NCI-H128 (cell line): Measurements from ENCODE around the gene TRAF2.
A peak's percentile ranks its signal among the peaks of the same experiment; 100 is the strongest.

Experiments used
- DNase-seq: peaks from one replicate; lab custom pipeline; 2025; ENCODE audit not compliant: unreplicated experiment; lab: John Stamatoyannopoulos, UW

Gene TRAF2

DNA sequence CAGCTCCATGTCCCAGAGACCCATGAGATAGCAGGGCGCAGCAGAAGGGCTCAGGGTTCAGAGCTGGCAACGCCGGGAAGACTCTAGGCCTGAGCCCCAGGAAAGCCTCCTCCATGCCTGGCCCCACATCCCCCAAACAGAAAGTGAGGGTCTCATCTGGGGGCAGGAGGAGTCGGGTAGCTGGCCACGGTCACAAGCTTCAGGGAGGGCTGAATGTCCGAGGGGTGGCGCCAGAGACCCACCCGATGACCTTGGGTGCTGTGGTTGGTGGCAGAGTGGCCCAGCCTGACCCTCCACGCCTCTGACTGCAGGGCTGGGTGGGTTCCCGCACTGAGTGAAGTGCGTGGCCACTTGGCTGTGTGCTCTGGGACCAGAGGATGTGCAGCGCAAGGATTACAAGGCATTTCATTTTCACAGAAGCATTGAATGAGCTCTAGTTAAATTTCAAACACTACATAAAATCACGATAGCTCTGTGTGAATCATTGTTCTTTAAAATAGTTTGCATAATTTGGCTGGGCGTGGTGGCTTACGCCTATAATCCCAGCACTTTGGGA is 61.7 kb downstream of the TRAF2 start:
- no peak for DNase-seq

DNA sequence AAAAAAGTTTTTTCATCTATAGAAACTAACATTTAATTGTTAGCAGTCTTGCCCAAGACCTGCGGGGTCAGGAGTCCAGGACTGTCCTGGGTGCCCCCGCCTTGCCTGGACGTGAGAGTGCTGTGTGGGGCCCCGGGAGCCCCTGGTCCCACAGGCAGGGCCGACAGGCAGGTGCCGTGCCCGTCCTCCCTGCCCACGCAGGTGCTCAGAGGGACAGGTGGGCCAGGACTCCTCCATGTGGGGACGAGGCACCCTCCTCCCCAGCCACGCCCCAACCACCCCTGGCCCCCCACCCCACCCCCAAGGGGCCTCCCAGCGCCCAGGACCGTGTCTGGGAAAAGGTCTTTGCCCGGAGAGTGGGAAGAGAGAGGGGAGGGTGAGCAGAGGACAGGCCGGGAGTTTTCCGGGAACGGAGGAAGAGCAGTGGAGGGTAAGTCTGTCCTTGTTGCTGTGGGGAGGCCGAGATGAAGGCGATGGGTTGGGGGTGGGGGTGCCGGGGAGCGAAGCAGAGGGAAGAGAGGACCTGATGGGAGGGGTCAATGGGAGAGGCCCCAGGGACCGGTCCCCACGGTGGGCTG is 63.0 kb downstream of the TRAF2 start:
- no peak for DNase-seq

DNA sequence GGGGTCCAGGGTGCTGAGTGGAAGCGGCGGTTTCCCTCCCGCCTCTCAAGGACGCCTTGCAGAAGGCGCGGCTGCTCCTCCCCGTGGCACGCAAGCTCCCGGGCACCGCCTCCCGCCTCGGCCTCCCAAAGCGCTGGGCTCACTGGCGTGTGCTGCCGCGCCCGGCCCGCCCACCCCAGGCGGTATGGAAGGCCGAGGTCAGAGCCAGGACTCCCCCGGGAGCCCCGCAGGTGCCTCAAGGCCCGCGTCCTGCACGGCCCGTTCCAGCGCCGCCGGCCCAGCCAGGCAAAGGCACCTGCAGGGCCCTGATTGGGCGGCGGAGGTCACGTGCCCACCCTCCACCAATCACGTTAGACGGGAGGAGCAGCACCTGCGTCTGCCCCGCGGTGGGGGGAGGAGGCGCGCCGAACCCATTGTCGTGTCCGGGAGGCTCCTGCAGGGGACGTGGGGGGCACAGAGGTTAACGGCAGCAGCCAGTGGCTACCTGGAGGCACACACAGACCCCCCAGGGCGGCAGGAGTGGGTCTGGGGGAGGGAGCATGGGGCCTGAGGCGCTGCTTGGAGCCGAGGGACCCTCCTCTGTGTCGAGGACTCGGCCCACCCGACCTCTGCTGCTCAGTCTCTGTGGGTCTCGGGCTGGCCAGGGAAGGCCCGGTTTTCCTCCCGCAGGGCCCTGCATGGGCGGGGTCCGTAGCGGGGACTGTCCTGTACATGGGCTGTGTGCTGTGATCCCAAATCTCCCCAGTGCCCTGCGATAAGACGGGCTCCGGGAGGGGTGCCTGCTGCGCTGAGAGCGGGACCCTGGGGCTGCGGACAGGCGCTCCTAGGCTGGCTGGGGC is 63.7 kb downstream of the TRAF2 start:
- DNase-seq = peak; percentile 93

DNA sequence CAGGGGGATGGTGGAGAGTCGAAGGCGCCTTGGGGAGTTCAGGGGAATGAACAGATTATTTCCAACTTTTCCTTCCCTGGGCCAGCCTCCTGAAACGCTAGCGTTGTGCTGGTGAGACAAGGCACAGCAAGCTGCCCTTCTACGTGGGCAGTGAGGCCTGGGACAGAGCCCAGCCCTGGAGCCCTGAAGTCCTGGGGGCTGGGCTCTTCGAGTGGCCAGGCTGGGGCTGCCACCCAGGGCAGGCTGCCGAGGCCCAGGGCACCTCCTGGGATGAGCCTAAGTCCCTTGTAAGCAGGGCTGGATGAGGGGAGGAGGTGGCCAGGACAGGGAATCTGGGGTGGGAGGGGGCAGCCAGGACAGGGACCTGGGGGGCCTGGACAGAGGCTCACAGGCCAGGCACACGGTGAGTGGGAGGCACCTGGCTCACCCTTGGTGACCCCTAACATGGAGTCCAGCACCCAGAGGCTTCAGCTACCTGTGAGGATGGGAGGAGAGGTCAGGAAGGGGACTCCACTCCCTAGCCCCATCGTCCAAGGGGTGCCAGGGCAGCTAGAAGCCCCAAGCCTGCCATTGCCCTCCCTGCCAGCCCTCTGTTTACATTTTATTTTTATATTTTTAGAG is 64.5 kb downstream of the TRAF2 start:
- DNase-seq = no peak

DNA sequence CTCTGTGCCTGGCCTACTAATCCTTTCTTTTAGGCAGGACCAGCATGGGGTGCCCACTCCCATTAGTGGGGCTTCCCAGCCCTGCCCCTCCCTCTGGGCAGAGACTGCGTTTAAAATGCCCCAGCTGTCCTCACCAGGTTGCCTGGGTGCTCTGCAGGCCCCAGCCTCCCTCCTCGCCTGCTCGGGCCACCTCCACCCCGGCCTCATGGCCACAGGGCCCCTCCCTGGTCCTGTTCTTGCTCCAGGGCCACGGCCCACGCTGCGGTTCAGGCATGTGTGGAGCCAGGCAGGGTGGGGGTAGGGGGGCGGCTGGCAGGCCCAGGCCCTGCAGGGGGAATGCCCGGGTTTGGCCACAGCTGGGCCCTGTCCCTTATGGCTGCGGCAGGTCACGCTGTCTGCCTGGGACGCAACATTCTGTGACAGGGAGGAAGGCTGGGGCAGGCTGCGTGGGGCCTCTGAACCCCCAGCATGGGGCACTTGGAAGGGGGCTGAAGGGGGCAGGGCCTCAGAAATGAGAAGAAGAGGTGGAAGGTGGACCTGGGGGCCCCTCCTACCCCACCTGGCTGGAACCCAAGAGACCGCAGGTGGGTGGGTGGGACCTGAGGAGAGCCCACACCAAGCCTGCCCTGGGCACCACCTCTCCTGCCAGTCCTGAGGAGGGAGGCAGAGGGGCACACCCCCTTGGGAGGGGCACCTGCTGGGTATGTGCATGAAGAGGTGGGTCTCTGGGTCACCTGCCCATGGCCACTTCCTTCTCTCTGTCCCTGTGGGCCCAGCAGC is 65.4 kb downstream of the TRAF2 start, which contains the start of gene LCN12:
Gene LCN12, plus strand, starts transcription at position 733 of the 780 bp plus-strand sequence. CDS start 55 bp downstream, outside the sequence.
- no peak for DNase-seq

DNA sequence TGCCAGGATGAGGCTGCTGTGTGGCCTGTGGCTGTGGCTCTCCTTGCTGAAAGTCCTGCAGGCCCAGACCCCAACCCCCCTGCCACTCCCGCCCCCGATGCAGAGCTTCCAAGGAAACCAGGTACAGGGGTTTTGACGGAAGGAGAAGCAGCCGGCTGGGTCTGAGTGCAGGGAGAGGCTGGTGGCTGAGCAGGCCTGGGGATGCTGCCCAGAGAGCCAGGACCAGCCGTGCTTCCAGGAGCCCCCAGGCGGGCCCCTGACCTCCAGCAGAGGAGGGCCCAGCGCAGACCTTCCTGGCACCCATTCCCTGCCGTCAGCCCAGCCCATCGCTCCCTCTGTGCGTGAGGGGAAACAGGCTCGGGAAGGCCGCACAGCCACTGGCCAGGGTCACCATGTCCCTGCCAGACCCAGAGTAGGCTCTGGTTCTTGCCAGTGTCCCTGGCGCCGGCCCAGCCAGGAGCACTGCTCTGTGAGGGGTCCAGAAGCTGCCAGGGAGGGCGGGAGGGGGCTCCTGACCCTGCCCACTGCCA is 66.1 kb downstream of the TRAF2 start:
- no peak for DNase-seq

DNA sequence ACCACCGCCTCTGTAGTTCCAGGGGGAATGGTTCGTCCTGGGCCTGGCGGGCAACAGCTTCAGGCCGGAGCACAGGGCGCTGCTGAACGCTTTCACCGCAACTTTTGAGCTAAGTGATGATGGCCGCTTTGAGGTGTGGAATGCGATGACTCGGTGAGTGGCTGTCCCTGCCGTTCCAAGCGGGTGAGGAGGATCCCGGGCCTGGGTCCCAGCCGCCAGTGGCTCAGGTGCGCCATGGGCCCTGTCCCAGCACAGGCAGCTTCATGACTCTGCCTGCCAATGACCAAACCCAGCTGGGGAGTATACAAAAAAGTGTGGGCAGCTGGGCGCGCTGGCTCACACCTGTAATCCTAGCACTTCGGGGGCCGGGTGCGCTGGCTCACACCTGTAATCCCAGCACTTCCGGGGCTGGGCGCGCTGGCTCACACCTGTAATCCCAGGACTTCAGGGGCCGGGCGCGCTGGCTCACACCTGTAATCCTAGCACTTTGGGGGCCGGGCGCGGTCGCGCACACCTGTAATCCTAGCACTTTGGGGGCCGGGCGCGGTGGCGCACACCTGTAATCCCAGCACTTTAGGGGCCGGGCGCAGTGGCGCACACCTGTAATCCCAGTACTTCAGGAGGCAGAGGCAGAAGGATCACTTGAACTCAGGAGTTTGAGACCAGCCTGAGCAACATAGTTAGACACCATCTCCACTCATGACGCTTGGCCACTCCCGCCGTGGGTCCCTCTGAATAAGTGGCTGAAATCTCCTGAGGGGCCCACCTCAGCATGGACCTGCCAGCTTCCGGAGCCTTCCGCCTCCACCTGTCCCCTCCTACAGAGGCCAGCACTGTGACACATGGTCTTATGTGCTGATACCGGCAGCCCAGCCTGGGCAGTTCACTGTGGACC is 66.8 kb downstream of the TRAF2 start:
- DNase-seq = no peak

DNA sequence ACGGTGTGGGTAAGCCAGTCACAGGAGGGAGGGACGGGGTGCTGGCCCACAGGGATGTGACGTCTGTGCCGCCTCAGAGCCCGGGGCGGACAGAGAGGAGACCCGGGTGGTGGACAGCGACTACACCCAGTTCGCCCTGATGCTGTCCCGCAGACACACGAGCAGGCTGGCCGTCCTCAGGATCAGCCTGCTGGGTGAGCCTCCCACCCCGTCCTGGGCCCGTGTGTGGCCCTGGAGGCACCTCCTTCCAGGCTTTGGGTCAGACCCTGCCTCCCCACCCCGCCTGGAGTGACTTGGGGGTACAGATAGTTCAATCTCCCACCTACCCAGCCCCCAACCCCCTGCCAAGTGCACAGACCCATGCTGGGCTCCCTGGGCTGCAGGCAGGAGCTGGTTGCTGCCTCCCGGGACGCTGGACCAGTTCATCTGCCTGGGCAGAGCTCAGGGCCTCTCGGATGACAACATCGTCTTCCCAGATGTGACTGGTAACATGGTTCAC is 67.5 kb downstream of the TRAF2 start:
- no peak for DNase-seq

DNA sequence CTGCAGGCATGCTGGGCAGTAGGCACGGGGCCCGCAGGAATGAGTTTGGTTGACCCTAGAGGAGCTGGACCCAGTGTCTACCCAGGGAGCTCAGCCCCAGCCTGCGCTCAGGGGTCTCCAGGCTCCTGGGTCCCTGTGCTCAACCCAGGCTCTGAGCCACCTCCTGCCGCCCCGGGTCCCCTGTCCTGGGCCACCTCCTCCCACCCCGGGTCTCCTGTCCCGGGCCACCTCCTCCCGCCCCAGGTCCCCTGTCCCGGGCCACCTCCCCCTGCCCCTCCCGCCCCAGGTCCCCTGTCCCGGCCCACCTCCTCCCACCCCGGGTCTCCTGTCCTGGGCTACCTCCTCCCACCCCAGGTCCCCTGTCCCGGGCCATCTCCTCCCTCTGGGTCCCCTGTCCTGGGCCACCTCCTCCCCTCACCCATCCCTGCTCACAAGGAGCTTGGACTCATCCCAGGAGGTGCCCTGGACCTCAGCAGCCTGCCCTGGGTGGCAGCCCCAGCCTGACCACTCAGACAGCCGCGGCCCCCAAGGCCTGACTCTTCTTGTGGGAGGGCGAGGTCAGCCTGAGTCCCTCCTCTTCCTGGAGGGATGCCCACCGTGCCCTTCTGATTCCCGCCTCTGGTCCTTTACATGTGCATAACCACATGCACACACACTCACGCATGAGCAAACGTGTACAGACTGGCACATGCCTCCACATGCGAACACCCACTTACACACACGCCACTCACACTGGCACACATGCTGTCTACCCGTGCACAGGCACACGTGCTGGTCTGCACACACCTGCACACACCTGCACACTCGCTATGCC is 68.2 kb downstream of the TRAF2 start:
- no peak for DNase-seq

DNA sequence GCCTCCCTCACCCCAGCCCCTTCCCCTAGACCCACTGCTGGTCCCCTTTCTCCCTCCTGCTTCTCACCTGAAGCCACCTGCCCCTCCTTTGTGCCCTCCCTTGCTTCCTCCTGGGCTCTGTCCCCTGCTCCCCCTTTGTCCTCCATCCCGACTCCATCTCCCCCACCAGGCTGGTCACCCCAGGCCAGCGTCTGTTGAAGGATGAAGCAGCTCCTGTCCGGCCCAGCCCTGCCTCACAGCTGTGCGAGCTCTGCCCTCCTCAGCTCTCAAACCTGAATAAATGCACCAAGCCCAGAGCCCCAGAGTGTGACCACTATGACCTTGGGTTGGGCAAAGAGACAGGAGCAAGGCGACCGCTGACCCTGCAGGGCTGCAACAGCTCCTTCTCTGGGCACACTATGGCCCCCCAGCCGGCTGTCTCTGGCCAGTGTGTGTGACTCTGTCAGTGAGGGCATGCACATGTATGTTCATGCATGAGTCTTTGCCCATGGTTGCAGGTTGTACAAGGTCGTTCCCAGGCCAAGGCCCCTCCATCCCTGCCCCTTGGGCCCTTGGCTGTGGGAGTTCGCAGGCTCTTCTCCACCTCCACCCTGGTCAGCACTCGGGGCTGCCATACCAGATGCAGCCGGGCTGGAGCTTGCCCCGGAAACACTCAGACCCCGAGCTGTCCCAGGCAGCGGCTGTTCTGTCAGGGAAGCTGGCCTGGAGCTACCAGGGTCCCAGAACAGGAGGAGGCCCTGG is 69.1 kb downstream of the TRAF2 start:
- no peak for DNase-seq

DNA sequence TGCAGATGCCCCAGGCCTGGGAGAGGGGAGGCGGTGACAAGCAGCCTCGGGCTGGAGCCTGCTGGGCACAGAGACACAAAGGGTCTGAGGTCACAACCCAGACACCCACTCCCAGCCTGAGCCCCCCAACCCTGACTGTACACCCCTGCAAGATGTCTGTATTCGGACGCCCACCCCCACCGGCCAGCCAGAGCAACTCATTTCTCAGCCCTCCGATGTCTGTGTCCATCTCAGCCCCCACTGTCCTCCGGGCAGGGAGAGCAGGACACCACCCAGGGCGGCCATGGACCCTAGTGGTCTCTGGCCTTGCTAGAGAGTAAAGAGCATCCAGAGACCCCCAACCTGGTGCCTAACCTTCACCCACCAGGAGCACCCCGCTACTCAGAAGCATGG is 69.6 kb downstream of the TRAF2 start:
- DNase-seq = no peak

DNA sequence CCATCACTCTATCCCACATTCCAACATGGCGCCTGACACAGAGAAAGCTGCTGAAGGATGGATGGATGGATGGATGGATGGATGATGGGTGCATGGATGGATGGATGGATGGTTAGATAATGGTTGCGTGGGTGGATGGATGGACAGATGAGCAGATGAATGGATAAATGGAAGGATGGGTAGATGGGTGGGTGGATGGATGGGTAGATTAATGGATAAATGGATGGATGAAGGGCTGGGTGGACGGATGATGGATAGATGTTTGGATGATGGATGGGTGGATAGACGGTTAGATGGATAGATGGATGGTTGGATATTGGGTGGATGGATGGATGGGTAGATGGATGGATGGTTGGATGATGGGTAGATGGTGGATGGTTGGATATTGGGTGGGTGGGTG is 70.3 kb downstream of the TRAF2 start:
- no peak for DNase-seq

DNA sequence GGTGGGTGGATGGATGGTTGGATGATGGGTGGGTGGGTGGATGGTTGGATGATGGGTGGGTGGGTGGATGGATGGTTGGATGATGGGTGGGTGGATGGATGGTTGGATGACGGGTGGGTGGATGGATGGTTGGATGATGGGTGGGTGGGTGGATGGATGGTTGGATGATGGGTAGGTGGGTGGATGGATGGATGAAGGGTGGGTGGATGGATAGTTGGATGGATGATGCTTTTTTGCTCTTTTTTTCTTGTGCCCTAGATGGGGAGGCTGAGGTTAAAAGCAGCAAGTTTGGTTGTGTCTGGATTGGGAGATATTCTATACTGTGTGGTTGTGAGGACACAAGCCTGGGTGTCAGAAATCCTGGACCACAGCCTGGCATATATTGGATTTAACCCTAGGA is 71.1 kb downstream of the TRAF2 start:
- DNase-seq = no peak

DNA sequence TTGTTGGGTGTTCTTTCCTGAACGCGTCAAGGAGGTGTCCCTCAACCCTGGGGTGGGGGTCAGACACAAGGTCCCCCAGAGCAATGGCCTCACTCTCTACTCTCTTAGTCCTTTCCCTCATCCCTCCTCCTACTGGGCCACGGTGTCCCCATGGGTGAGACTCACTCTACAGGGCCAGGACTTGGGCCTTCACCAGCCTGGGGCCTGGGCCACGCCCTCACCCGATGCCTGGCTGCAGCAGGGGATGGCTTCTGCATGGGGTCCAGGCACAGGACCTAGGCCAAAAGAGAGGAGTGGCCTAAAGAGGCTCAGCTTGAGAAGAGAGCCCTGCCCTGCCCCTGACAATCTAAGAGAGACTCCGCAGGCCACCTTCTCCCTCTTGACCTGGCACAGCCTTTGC is 71.6 kb downstream of the TRAF2 start:
- no peak for DNase-seq

DNA sequence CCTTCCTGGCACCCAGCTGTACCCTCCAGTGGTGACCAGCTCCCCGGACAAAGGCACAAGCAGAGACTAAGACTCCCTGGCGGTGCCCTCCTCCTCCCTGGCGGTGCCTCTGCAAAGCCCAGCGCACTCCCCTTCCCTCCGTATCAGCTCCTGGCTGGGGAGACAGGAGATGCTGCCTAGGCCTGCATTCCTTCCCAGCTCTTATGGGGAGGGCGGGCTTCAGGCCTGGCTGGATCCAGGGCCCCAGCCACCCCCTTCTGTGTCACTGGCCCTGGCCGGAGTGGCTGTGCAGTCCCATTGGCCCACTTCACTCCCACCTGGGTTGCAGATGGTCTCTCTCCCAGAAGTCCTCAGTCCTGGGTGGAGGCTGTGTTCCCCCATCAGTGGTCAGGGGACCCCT is 72.2 kb downstream of the TRAF2 start:
- DNase-seq = no peak

DNA sequence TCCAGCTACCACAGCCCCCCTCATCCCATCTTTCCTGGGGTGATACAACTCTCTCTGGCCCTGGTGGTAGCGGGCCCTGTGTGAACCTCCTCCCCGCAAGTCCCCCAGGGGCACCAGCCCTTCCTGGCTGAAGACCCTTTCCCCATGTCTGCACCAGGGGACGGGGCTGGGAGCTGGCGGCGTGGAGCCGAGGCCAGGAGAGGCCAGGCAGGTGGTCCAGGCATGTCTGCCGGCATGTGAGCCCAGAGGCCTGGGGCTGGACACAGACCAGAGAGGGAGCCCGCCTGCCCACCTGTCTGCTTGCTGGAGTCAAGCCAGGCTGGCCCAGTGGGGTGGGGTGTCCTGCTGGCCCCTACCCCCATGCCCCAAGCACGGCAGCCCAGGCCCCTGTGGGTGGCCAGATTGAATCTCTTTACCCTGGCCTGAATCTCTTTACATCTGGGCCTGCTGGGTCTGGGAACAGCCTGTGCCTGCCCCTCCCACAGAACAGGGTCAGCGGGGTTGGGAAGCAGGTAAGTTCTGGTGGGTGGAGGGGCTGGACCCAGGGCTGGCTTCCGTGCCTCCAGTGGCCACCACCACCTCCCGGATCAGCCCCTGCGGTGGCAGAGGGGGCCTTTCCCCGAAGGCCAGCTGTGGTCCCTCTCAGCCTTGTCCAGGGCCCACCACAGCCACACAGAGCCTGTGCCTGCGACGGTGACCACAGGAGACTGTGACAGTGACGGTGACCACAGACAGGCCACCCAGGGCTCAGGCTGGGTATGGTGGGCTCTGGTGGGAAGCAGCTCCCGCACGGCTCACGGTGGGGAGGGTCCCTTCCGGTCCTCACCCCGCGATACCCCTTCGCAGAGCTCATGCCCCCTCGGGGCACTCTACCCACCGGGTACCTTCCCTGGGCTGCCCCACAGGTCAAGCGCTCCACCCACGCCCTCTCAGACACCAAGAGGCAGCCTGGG is 72.9 kb downstream of the TRAF2 start:
- no peak for DNase-seq
